HepG2 (cell line): Measurements from ENCODE around the gene SERPINB1. TPM values are rescaled to one million over a fixed set of nuclear protein-coding genes. Genes with fewer than 3 reads are reported as not detected.

ENCODE experiments used
- DDIT3 ChIP-seq: sonication (generic); formaldehyde crosslinking; IDR thresholded peaks from 2 replicates; pipeline ENCODE4 v1.4.0; 2020; ENCODE audit warnings: mild to moderate bottlenecking, missing genetic modification reagents
- KMT2A ChIP-seq: sonication (generic); formaldehyde crosslinking; IDR thresholded peaks from 2 replicates; pipeline ENCODE4 v1.4.0; 2020; ENCODE audit warnings: missing genetic modification reagents
- NFKBIZ ChIP-seq: IDR thresholded peaks from 2 replicates; pipeline ENCODE4 v1.6.1; 2018; ENCODE audit warnings: missing genetic modification reagents, missing compliant biosample characterization
- RBAK ChIP-seq: sonication (generic); formaldehyde crosslinking; IDR thresholded peaks from 2 replicates; pipeline ENCODE4 v1.5.1; 2020; ENCODE audit warnings: mild to moderate bottlenecking, missing genetic modification reagents
- SAP130 ChIP-seq: IDR thresholded peaks from 2 replicates; pipeline ENCODE4 v1.6.1; 2016; ENCODE audit warnings: low read depth
- SP2 ChIP-seq: sonication (generic); formaldehyde crosslinking; IDR thresholded peaks from 2 replicates; pipeline ENCODE4 v1.5.1; 2020; ENCODE audit warnings: mild to moderate bottlenecking, missing genetic modification reagents
- TBL1XR1 ChIP-seq: fragments of 150-350 bp; IDR thresholded peaks from 2 replicates; pipeline ENCODE4 v1.6.1; 2014; ENCODE audit warnings: borderline replicate concordance, low read length; ENCODE audit not compliant: partially characterized antibody
- TBX3 ChIP-seq: fragments of 450-650 bp; IDR thresholded peaks from 2 replicates; pipeline ENCODE4 v1.6.1; 2017; ENCODE audit warnings: antibody characterized with exemption, mild to moderate bottlenecking, inconsistent platforms, borderline replicate concordance
- THAP9 ChIP-seq: sonication (generic); formaldehyde crosslinking; IDR thresholded peaks from 2 replicates; pipeline ENCODE4; 2020; ENCODE audit warnings: missing genetic modification reagents, mild to moderate bottlenecking, borderline replicate concordance
- ZBTB21 ChIP-seq: sonication (generic); formaldehyde crosslinking; IDR thresholded peaks from 2 replicates; pipeline ENCODE4 v1.4.0; 2020; ENCODE audit warnings: missing genetic modification reagents
- ZNF292 ChIP-seq: sonication (generic); formaldehyde crosslinking; IDR thresholded peaks from 2 replicates; pipeline ENCODE4 v1.8.1; 2022; ENCODE audit warnings: mild to moderate bottlenecking, low read depth, missing genetic modification reagents, borderline replicate concordance
- ZNF605 ChIP-seq: sonication (generic); formaldehyde crosslinking; IDR thresholded peaks from 2 replicates; pipeline ENCODE4 v1.8.0; 2022; ENCODE audit warnings: mild to moderate bottlenecking, missing genetic modification reagents
- polyA plus RNA-seq, 8 experiments: library from polyadenylated mRNA; depleted of rRNA in 3 of 8; stranded (reverse) in 7 of 8; unstranded in 1 of 8; fragments of >200 nt; fragmentation: Illumina TruSeq in 4 of 8; extraction: Trizol in 4 of 8; gene quantifications; 2 replicates each; pipeline versions ENCODE4 v1.2.1 to v1.2.3, GENCODE V29; 2011 to 2016; ENCODE audit warnings: low read depth in 4 of 8, missing spikeins in 1 of 8, mixed read lengths in 1 of 8; ENCODE audit not compliant: insufficient read depth in 1 of 8
- total RNA-seq, 5 experiments: library from RNA; depleted of rRNA; stranded (reverse); fragments of >200 nt; fragmentation: Illumina TruSeq; extraction: Trizol; gene quantifications; 2 replicates each; pipeline ENCODE4 v1.2.3, GENCODE V29; 2016; ENCODE audit warnings: low read depth in 1 of 5
- TF ChIP-seq, protein P1 (sequence below): IDR thresholded peaks from 2 replicates; pipeline ENCODE4 v1.6.1; 2016; ENCODE audit warnings: low read depth, control low read depth
- TF ChIP-seq, protein P2 (sequence below): sonication (generic); formaldehyde crosslinking; IDR thresholded peaks from 2 replicates; pipeline ENCODE4 v1.8.0; 2022; ENCODE audit warnings: mild to moderate bottlenecking, missing genetic modification reagents, borderline replicate concordance
- TF ChIP-seq, protein P3 (sequence below): sonication (generic); formaldehyde crosslinking; IDR thresholded peaks from 2 replicates; pipeline ENCODE4 v1.5.1; 2020; ENCODE audit warnings: missing genetic modification reagents, mild to moderate bottlenecking, borderline replicate concordance
- TF ChIP-seq, protein P4 (sequence below): sonication (generic); formaldehyde crosslinking; conservative IDR thresholded peaks from 2 replicates; pipeline ENCODE4 v1.4.0; 2020; ENCODE audit warnings: missing genetic modification reagents
- TF ChIP-seq, protein P5 (sequence below): fragments of 450-650 bp; IDR thresholded peaks from 2 replicates; pipeline ENCODE4 v1.6.1; 2017

Gene SERPINB1
- total and polyA plus RNA-seq, 2 of the 13 experiments (the other 11 are each of a cell fraction or from before 2014, with no cell fraction given) = 41.4 to 60.5 TPM

DNA sequence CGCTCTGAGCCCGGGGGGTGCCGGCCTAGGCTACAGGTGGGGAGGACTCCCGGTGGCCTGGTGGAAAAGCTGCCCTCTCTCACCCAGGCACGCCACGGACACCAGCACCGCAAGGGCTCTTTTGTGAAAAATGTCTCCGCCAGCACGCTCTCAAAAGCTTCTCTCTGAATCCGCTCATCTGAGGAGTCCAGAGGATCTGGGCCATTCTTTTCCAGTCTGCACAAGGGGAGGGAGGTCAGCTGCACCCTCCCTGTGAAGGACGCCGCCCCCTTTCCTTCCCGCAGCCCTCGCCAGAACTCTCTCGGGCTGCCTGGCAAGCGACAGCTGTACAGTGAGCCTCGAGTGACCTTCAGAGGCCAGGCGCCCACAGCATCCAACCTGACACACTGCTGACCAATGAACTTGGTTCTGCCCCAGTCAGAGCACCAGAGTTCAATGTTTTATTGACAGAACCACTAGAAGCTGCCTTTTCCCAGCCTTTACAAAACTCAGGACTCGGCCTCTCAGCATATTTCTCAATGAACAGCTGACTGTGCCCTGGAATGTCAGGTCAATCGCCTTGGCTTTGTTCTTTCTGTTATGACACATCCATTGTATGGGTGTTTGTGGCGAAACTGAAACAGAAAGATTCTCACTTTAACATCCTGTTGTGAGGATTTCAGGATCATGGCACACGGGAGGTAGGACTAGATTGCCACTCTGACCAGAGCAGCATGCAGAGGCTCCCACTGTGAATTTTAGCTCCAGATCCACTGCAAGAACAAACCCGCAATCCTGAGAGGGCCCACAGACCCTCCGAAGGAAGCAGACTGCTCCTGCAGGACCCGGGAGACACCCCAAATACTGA, 34.8 kb upstream of the SERPINB1 start (continued):
- TF ChIP-seq THAP9 (CRISPR knock-in tag) (peak; percentile 72; the same call in 1 of the 2 replicates), KMT2A (CRISPR knock-in tag) (peak; percentile 86; the same call in 1 of the 2 replicates), DDIT3 (CRISPR knock-in tag) (peak; percentile 38; the same call in 1 of the 2 replicates), NFKBIZ (peak; percentile 95; the same call in 1 of the 2 replicates), RBAK (peak; percentile 42; the same call in 1 of the 2 replicates), ZNF292 (CRISPR knock-in tag) (peak; percentile 98), SP2 (no peak), SAP130 (CRISPR knock-in tag) (peak; percentile 99), TBL1XR1 (peak; percentile 100), ZNF605 (peak; percentile 95), ZBTB21 (CRISPR knock-in tag) (peak; percentile 81; the same call in 1 of the 2 replicates), TBX3 (peak; percentile 91)
- TF ChIP-seq, protein P1, sequence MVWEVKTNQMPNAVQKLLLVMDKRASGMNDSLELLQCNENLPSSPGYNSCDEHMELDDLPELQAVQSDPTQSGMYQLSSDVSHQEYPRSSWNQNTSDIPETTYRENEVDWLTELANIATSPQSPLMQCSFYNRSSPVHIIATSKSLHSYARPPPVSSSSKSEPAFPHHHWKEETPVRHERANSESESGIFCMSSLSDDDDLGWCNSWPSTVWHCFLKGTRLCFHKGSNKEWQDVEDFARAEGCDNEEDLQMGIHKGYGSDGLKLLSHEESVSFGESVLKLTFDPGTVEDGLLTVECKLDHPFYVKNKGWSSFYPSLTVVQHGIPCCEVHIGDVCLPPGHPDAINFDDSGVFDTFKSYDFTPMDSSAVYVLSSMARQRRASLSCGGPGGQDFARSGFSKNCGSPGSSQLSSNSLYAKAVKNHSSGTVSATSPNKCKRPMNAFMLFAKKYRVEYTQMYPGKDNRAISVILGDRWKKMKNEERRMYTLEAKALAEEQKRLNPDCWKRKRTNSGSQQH = peak; percentile 95
- TF ChIP-seq, protein P2, sequence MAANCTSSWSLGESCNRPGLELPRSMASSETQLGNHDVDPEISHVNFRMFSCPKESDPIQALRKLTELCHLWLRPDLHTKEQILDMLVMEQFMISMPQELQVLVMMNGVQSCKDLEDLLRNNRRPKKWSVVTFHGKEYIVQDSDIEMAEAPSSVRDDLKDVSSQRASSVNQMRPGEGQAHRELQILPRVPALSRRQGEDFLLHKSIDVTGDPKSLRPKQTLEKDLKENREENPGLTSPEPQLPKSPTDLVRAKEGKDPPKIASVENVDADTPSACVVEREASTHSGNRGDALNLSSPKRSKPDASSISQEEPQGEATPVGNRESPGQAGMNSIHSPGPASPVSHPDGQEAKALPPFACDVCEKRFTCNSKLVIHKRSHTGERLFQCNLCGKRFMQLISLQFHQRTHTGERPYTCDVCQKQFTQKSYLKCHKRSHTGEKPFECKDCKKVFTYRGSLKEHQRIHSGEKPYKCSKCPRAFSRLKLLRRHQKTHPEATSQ = peak; percentile 93; the same call in 1 of the 2 replicates
- TF ChIP-seq, protein P3, sequence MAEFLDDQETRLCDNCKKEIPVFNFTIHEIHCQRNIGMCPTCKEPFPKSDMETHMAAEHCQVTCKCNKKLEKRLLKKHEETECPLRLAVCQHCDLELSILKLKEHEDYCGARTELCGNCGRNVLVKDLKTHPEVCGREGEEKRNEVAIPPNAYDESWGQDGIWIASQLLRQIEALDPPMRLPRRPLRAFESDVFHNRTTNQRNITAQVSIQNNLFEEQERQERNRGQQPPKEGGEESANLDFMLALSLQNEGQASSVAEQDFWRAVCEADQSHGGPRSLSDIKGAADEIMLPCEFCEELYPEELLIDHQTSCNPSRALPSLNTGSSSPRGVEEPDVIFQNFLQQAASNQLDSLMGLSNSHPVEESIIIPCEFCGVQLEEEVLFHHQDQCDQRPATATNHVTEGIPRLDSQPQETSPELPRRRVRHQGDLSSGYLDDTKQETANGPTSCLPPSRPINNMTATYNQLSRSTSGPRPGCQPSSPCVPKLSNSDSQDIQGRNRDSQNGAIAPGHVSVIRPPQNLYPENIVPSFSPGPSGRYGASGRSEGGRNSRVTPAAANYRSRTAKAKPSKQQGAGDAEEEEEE (CRISPR knock-in tag) = peak; percentile 80; the same call in 1 of the 2 replicates
- TF ChIP-seq, protein P4, sequence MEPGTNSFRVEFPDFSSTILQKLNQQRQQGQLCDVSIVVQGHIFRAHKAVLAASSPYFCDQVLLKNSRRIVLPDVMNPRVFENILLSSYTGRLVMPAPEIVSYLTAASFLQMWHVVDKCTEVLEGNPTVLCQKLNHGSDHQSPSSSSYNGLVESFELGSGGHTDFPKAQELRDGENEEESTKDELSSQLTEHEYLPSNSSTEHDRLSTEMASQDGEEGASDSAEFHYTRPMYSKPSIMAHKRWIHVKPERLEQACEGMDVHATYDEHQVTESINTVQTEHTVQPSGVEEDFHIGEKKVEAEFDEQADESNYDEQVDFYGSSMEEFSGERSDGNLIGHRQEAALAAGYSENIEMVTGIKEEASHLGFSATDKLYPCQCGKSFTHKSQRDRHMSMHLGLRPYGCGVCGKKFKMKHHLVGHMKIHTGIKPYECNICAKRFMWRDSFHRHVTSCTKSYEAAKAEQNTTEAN (CRISPR knock-in tag) = peak; percentile 93
- TF ChIP-seq, protein P5, sequence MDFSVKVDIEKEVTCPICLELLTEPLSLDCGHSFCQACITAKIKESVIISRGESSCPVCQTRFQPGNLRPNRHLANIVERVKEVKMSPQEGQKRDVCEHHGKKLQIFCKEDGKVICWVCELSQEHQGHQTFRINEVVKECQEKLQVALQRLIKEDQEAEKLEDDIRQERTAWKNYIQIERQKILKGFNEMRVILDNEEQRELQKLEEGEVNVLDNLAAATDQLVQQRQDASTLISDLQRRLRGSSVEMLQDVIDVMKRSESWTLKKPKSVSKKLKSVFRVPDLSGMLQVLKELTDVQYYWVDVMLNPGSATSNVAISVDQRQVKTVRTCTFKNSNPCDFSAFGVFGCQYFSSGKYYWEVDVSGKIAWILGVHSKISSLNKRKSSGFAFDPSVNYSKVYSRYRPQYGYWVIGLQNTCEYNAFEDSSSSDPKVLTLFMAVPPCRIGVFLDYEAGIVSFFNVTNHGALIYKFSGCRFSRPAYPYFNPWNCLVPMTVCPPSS = no peak
